ENCODE results near the gene ADGRE1.

Gene ADGRE1

DNA sequence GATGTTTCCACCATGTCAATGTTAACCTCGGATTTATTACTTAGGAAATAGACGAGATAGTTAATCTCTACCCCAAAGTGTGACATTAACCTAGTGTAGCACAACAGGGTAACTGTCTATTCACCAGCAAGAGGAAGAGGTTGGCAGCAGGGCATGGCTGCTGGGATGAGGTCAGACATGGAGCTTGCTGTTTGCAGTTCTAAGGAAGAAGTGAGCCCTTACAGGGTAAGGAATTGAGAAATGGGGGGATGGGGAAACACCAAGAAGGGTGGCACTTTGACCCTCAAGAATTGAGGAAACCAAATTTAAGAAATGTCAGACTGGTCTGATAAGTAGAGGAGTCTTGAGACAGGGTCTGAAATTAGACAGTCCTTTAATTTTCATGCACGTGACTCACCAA is 71.4 kb downstream of the ADGRE1 start:
- no peak for DNase-seq

DNA sequence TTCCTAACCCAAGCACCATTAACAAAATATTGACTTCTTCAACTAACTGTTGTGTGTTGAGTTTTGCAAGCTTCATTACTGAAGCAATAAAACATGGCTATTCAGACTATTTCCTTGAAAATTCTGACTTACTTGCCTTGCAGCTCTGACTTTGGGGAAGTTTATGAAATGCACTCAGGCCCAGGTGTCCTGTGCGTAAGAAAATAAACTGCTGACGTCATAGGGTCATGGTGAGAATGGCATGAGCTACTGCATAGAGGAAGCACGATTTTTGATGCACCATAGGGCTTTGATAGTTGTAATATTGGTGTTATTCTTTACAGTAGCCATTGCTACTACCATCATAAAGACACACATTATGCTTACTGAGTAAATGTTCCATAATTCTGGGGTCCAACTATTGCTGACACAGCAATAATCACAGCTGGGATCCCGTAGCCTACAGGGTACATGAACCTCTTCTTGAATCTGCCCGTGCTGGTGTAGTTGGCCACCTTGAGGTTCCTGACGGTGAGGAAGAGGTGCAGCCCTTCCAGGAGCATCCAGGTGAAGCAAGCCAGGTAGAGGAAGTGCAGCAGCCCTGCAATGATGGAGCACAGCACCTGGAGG is 76.0 kb downstream of the ADGRE1 start:
- no peak for DNase-seq

DNA sequence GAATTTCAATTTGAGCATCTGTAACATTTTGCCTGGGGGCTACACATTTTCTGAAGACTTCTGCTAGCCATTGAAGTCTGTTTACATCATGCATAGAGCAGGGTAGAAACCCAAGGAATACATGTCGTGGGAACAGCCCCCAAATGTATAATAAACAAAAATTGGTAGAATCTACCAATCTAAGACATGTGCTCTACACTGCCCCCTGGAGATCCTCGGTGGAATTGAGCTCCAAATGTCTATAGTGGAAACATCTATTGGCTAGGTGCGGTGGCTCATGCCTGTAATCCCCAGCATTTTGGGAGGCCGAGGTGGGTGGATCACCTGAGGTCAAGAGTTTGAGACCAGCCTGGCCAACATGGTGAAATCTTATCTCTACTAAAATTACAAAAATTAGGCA is 76.6 kb downstream of the ADGRE1 start:
- no peak for DNase-seq

DNA sequence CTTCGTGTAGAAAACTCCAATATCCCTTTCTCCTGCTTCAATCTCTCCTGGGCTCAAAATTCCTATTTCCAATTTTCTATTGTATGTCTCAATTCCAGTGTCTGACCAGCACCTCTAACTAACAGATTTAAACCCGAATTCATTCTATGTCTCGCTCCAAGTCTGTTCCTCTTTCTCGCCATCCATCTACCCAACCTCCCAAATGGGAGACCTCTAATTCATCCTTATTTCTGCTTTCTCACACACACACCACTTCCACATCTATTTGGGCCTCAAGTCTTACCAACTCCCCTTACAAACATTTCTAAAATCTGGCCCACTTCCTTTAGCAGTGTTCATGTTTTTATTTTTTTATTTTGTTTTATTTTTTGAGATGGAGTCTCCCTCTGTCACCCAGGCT is 80.6 kb downstream of the ADGRE1 start:
- no peak for DNase-seq

DNA sequence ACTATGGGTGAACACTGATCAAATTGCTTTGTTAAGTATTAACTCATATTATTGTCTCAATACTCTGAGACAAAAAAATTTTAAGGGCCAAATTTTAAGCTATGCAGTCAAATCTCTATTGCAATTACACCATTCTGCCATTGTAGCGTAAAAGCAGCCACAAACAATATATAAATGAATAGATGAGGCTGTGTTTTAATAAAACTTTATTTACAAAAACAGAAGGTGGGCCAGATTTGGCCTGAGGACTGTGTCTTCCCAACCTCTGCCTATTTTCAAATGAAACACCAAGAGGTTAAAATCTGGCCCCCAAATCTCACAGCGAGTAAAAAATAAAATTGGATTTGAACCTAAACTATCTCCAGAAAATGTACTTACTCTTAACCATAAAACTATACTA is 82.1 kb downstream of the ADGRE1 start:
- DNase-seq = no peak

DNA sequence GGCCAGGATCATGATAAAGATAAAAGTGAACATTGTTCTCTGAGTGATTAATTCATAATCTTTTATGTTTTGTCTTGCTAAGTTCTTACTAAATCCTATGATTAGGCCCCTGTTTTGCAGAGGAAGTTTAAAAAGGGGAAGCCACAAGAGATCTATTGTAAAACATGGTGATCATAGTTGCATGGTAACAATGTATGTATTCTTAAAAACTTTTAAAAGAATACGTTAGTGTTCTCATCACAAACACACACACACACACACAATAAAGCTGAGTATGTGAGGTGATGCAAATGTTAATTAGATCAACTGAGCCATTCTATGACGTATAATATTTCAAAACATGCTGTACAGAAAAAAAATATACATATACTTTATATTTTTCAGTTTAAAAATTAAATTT is 82.6 kb downstream of the ADGRE1 start:
- no peak for DNase-seq

DNA sequence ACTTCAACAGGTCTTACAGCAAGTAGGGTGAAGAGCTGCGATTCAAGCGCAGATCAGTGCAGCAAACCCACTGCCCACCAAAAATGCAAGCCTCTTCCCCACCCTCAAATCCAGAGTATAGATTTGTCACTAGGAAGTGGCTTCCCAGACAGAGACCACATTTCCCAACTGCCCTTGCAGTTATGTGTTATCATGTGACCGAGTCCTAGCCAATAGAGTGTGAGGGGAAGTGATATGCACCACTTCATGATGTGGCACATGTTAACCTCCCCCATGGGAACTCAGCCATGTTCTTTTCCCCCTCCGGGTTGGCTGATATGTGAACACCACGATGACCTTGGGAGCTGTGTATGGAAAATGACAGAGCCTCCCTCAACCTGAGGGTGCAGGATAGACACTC is 83.1 kb downstream of the ADGRE1 start:
- DNase-seq = no peak

DNA sequence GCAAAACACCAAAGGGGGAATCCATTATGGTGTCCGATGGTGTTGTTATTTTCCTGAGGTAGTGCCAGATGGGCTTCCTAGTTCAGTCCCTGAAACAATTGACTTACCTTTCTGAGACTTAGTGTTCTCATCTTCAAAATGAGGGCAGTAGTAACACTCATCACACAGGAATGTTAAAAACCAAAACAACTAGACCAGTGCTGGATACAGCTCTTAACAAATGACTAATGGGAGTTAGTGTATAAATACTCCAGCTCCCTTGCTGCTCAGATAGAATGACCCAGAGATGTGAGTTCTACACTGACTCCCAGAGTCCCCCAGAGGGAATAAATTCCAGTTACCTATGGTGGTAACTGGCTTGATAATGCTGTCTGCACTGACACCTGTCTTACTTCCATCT is 84.0 kb downstream of the ADGRE1 start:
- no peak for DNase-seq

DNA sequence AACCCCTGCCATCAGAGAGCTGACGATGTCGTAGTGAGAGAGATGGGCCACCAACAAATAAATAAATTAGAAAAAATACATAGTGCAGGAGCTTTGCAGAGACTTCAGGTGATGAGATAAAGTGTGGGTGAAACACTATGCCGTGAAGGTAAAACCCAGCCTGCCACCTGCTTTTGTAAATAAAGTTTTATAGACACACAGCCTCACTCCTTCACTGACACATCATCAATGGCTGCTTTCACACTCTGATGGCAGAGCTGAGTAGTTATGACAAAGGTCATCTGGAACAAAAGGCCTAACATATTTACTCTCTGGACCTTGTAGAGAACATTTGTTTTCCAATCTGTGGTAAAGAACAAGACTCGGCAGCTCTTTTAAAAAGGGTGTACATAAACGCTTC is 88.8 kb downstream of the ADGRE1 start:
- DNase-seq = no peak

DNA sequence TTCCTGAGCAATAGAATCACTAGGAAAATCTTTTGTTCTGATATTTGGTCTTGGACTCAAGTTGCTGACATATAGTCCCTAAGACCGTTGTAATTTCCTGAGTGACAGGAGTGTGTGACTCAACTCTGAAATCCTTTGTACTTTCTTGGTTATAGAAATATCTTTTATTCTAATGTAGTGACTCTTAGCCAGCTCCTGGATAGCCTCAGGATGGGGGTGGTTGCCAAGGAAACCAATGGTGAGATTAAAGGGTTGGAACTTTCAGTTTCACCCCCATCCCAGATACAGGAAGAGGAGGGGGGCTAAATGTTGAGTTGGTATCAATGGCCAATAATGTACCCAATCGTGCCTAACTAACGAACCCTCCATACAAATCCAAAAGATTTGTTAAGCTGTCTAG is 92.0 kb downstream of the ADGRE1 start:
- no peak for DNase-seq

DNA sequence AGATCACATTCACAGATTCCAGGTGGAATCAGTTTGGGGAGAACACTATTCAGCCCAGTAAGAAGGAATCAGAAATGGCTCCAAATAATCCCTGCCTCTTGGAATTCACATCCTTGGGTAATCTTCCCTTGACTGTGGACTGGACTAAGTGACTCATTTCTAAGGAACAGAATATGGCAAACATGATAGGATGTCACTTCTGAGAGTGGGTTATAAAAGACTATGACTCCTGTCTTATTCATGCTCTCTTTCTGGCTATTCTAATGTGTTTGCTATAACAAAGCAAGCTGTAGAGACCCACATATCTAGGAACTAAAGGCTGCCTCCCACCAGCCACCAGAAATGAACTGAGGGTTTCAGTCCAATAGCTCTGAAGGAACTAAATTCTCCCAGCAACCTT is 96.1 kb downstream of the ADGRE1 start:
- no peak for DNase-seq

DNA sequence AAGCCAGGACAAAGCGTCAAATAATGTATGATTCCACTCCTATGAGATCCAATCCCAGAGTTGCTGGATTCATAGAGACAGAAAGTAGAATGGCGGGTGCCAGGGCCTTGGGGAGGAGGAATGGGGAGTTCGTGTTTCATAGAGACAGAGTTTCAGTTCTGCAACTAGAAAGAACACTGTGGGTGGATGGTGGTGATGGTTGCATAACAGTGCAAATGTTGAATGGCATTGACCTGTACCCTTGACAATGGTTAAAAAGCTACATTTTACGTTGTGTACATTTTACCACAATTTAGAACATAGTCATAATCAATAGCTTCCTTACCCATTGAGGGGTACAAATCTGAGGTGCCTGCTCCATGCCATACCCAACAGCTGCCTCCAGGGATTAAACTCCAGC is 100.5 kb downstream of the ADGRE1 start:
- no peak for DNase-seq

DNA sequence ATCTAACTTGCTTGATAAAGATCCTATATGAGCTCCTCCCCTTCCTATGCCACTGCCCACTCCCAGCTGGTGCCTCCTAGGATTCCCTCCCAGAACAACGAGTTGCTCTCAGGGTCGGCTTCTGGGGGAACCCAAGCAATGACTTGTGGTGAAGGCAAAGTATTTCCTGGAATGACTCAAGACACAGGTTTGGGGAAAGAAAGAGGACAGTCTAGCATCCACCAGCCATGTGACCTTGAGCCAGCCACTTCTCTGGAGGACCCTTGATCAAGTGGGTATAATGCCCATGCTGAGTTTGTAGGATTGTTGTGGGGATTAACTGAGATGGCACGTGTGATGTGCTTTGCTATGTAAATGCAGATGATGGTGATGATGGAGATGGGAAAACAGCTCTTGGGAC is 100.9 kb downstream of the ADGRE1 start:
- DNase-seq = no peak
